Stomach (tissue), 9 donors: ENCODE measurements around the gene ABCA13. TPM values are rescaled to one million over a fixed set of nuclear protein-coding genes. Genes with fewer than 3 reads are reported as not detected.

Experiments used
- DNase-seq, 2 donors: peaks; one replicate each; pipeline versions ENCODE4 v3.0.0 to v3.0.0-alpha.2; 2013 to 2019
- H3K27ac ChIP-seq, 5 donors: fragments of 200-600 bp in 4 of 5; sonication (generic) in 4 of 5; one replicate each; pipeline ENCODE4 v1.5.1; 2013 to 2019; ENCODE audit warnings: mild to moderate bottlenecking in 1 of 5, moderate library complexity in 1 of 5
- H3K27me3 ChIP-seq, 3 donors: fragments of 200-600 bp; sonication (generic); one replicate each; pipeline ENCODE4 v1.5.1; 2017 to 2019; ENCODE audit warnings: mixed run types in 1 of 3
- H3K36me3 ChIP-seq, 4 donors: fragments of 200-600 bp; sonication (generic); 1 replicate in 3 of 4; 2 replicates in 1 of 4; pipeline ENCODE4 v1.5.1; 2016 to 2019
- H3K4me1 ChIP-seq, 4 donors: fragments of 200-600 bp; sonication (generic); one replicate each; pipeline ENCODE4 v1.5.1; 2016 to 2019
- H3K4me3 ChIP-seq, 4 donors: fragments of 200-600 bp; sonication (generic) in 3 of 4; one replicate each; pipeline ENCODE4 v1.5.1; 2016 to 2019; ENCODE audit warnings: mild to moderate bottlenecking in 1 of 4
- H3K9me3 ChIP-seq, 4 donors: fragments of 200-600 bp; sonication (generic); one replicate each; pipeline ENCODE4 v1.5.1; 2016 to 2019
- CTCF ChIP-seq, 7 experiments: fragments of 450-650 bp in 4 of 7; fragments of 200-600 bp in 3 of 7; sonication (generic) in 3 of 7; IDR thresholded peaks; one replicate each; pipeline ENCODE4 v1.5.1; 2016 to 2019; ENCODE audit warnings: antibody characterized with exemption in 7 of 7, control low read depth in 2 of 7, mild to moderate bottlenecking in 1 of 7
- EP300 ChIP-seq: sonication (generic); formaldehyde crosslinking; IDR thresholded peaks from one replicate; pipeline ENCODE4 v1.6.1; 2017; ENCODE audit warnings: antibody characterized with exemption
- POLR2A ChIP-seq, 4 donors: fragments of 450-650 bp; IDR thresholded peaks; one replicate each; pipeline ENCODE4 v1.6.1; 2016; ENCODE audit warnings: antibody characterized with exemption in 4 of 4, control low read depth in 2 of 4, mild to moderate bottlenecking in 1 of 4, moderate library complexity in 1 of 4
- POLR2AphosphoS5 ChIP-seq, 3 donors: sonication (generic); formaldehyde crosslinking; IDR thresholded peaks; one replicate each; pipeline ENCODE4 v1.6.1; 2016; ENCODE audit warnings: antibody characterized with exemption in 3 of 3
- WGBS, 5 donors: extraction: QIAGEN DNeasy Blood & Tissue Kit in 3 of 5; methylation state at CpG; one replicate each; pipeline versions ENCODE4 v1.1.5 to v1.1.7; 2013 to 2018; 5-methylcytosine and 5-hydroxymethylcytosine counted together
- intact Hi-C: fragments of 100-400 bp; cut with DNase I; formaldehyde crosslinking; loops from one replicate; pipeline ENCODE4 v1.15.1; 2023; ENCODE audit warnings: low total_unique reads
- polyA plus RNA-seq, 3 donors: library from polyadenylated mRNA; stranded (reverse); fragments of 200-250 nt; gene quantifications; one replicate each; pipeline ENCODE4 v1.2.3, GENCODE V29; 2013
- total RNA-seq, 5 donors: library from RNA; depleted of rRNA; stranded (reverse); fragments of >200 nt; gene quantifications; one replicate each; pipeline versions ENCODE4 v1.1.0 to v1.2.3, GENCODE V29; 2014 to 2016
- donor health status: healthy with polysubstance abuse.
- donor health status: Bipolar disorder and iron deficiency.
- donor health status: healthy.

The ABCA13 gene
- total and polyA plus RNA-seq, 8 donors = under 0.01 to 0.92 (median 0.50) TPM; not detected in 5

GRCh38 chr7:48551652-48552051 is 380.4 kb downstream of the ABCA13 start:
- intact Hi-C loops = no loop called here
- peaks cover 0 to 18% (median 4%) of the 10 kb centered on the region in 4 donors for H3K9me3 ChIP-seq
- DNase-seq = no peak

DNA sequence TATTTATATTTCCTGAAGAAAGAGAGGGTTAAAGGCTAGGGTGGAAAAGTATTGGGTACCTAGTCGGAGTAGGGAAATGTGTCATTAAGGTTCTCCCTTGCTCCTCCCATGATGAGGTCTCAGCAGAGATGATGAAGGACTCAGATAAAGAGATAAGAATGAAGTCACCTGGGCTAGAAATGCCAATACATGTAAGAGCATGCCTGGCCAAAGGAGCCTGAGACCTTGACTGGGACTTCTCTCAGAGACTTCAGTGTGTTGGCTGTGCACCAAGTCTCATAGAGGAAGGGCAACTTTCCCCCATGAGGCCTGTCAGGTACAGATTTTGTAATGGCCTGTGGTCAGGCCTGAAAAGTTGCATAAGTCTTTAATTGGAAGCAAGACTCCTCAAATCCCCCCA is 392.1 kb downstream of the ABCA13 start:
- H3K4me1 ChIP-seq = no peaks in the 10 kb centered on the region
- H3K27ac ChIP-seq = no peak overlapping the region
- DNase-seq = no peak
- no peak overlapping the region for H3K4me3 ChIP-seq
- H3K36me3 ChIP-seq = no peaks in the 10 kb centered on the region
- TF ChIP-seq POLR2A (IDR thresholded peaks at IDR 0.05) (no peak), EP300 (no peak), CTCF (IDR thresholded peaks at IDR 0.05) (no peak), POLR2AphosphoS5 (IDR thresholded peaks at IDR 0.05) (no peak)
- 73 to 90% (median 80%) methylated on average over 1 of the region's 1 CpG for WGBS, 5 donors
- H3K27me3 ChIP-seq = no peaks in the 10 kb centered on the region
- intact Hi-C loops = no loop called here
- H3K9me3 ChIP-seq = peaks cover 0 to 20% (median 3%) of the 10 kb centered on the region in 4 donors

More at GRCh38 chr7:48551652-48552051, 380.4 kb downstream of the ABCA13 start:
- no peak overlapping the region for H3K27ac ChIP-seq
- H3K4me1 ChIP-seq = no peaks in the 10 kb centered on the region
- H3K4me3 ChIP-seq = no peak overlapping the region
- no peaks in the 10 kb centered on the region for H3K36me3 ChIP-seq
- no peaks in the 10 kb centered on the region for H3K27me3 ChIP-seq
- TF ChIP-seq POLR2A (IDR thresholded peaks at IDR 0.05) = no peak
- no peak for TF ChIP-seq CTCF (IDR thresholded peaks at IDR 0.05)
- no peak for TF ChIP-seq POLR2AphosphoS5 (IDR thresholded peaks at IDR 0.05)
- TF ChIP-seq EP300 = no peak

- intact Hi-C loops = no loop called here
These were observed 404.3 kb downstream of the ABCA13 start for GRCh38 chr7:48575516-48575915.

GRCh38 chr7:48587475-48587874 is 416.2 kb downstream of the ABCA13 start:
- Histone ChIP-seq H3K36me3 (no peaks in the 10 kb centered on the region), H3K4me3 (no peak overlapping the region), H3K4me1 (no peaks in the 10 kb centered on the region), H3K9me3 (no peaks in the 10 kb centered on the region), H3K27ac (no peak overlapping the region), H3K27me3 (no peaks in the 10 kb centered on the region)
- no peak for DNase-seq
- intact Hi-C loops = no loop called here
- TF ChIP-seq EP300 (no peak), POLR2AphosphoS5 (IDR thresholded peaks at IDR 0.05) (no peak), POLR2A (IDR thresholded peaks at IDR 0.05) (no peak), CTCF (IDR thresholded peaks at IDR 0.05) (no peak)

More at GRCh38 chr7:48575516-48575915, 404.3 kb downstream of the ABCA13 start:
- Histone ChIP-seq H3K9me3 (peaks cover 0 to 18% (median 10%) of the 10 kb centered on the region in 4 donors), H3K27ac (no peak overlapping the region), H3K36me3 (no peaks in the 10 kb centered on the region), H3K4me1 (no peaks in the 10 kb centered on the region), H3K27me3 (no peaks in the 10 kb centered on the region), H3K4me3 (no peak overlapping the region)
- TF ChIP-seq EP300 (no peak), CTCF (IDR thresholded peaks at IDR 0.05) (no peak), POLR2AphosphoS5 (IDR thresholded peaks at IDR 0.05) (no peak), POLR2A (IDR thresholded peaks at IDR 0.05) (no peak)
- DNase-seq = no peak
- 93 to 99% (median 99%) methylated on average over 2 of the region's 2 CpGs for WGBS, 5 donors
